Fibroblast of pulmonary artery (primary cell): ENCODE data around the gene TPI1.

Experiments used
- DNase-seq: peaks from one replicate; pipeline ENCODE4 v3.0.0-alpha.2; 2010; ENCODE audit warnings: low read depth
- H3K4me3 ChIP-seq: replicated peaks from 2 replicates; pipeline ENCODE4 v1.5.1; 2011; ENCODE audit warnings: low read depth, mild to moderate bottlenecking, control low read depth, low read length, moderate library complexity
- CTCF ChIP-seq: IDR thresholded peaks from 2 replicates; pipeline ENCODE4 v1.5.1; 2011; ENCODE audit warnings: mild to moderate bottlenecking, control low read depth, low read length, inconsistent platforms; ENCODE audit errors: missing control alignments

TPI1 gene

GRCh38 chr12:6829536-6830220 is 37.7 kb upstream of the TPI1 start:
- H3K4me3 ChIP-seq, result peak overlapping the region; percentile 89
- peak; percentile 23 for TF ChIP-seq CTCF
- no peak for DNase-seq

GRCh38 chr12:6830286-6830890 is 36.9 kb upstream of the TPI1 start:
- DNase-seq, result no peak
- H3K4me3 ChIP-seq, result no peak overlapping the region
- no peak for TF ChIP-seq CTCF

- no peak for DNase-seq
- H3K4me3 ChIP-seq, result no peak overlapping the region
- no peak for TF ChIP-seq CTCF
Measured at GRCh38 chr12:6830999-6831398, 36.3 kb upstream of the TPI1 start.

DNA sequence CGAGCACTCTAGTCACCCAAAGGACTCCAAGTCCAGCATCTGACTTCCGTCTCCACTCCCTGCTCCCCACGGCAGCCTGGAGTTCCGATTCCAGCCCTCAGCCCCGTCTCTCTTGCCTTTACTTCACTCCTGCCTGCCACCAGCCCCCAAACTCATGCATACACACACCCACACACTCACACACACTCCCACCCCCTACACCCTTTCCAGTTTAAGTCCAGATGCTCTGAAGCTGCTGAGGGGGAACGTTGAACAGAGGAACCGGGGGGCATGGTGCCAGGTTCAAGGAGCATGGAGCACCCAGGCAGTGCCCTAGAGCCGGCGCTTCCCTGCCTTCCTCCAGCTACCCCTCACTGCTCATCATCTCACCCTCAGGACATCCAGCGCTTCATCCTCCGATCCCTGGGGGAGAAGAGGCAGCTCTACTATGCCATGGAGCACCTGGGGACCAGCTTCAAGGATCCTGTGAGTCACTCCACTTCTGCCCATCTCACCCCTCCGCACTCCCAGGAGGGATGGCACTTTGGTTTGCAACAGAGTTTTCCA is 35.8 kb upstream of the TPI1 start:
- TF ChIP-seq CTCF, result no peak
- DNase-seq, result no peak

GRCh38 chr12:6832125-6832524 is 35.2 kb upstream of the TPI1 start:
- no peak overlapping the region for H3K4me3 ChIP-seq
- no peak for TF ChIP-seq CTCF
- DNase-seq, result no peak

More for the DNA sequence above, 35.8 kb upstream of the TPI1 start:
- no peak overlapping the region for H3K4me3 ChIP-seq

DNA sequence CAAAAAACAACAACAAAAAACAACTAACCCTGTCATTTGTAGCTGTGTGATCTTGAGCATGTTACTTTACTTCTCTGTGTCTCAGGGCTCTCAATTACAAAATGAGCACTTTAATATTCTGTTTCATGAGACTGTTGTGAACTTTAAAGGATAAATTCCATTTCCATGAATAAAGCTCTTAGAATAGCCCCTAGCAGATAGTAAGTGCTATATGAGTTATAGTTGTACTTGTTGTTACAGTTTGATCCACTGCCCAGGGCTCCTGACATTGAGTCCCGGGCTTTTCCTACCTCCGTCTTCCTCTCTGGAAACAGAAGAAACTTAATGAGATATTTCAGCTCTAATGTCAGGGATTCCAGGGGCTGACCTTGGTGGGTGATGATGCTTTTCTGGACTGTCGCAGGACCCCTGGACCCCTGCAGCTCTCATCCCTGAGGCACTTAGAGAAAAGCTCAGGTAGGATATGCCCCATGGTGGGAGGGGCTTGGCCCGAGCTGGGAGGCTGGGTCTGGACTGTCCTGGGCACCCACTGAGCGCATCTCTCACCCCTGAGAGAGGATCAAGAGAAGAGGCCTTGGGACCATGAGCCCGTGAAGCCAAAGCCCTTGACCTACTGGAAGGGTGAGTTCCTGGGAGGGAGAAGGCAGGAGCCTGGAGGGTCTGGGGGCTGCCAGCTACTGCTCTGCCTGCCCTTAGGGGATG is 34.0 kb upstream of the TPI1 start:
- DNase-seq, result no peak
- no peak overlapping the region for H3K4me3 ChIP-seq
- no peak for TF ChIP-seq CTCF
